Breast epithelium (tissue), 3 donors: ENCODE data around the gene ITGAE.

Source experiments
- POLR2A ChIP-seq: fragments of 450-650 bp; IDR thresholded peaks from one replicate; pipeline ENCODE4 v1.6.1; 2016; ENCODE audit warnings: antibody characterized with exemption, mild to moderate bottlenecking, moderate library complexity
- POLR2AphosphoS5 ChIP-seq, 3 donors: sonication (generic); formaldehyde crosslinking; IDR thresholded peaks; one replicate each; pipeline ENCODE4 v1.6.1; 2017; ENCODE audit warnings: antibody characterized with exemption in 3 of 3
- TF ChIP-seq, protein P1 (sequence below), 3 donors: fragments of 450-650 bp; IDR thresholded peaks; one replicate each; pipeline ENCODE4 v1.5.1; 2016 to 2017; ENCODE audit warnings: antibody characterized with exemption in 3 of 3, mild to moderate bottlenecking in 3 of 3, moderate library complexity in 3 of 3

DNA sequence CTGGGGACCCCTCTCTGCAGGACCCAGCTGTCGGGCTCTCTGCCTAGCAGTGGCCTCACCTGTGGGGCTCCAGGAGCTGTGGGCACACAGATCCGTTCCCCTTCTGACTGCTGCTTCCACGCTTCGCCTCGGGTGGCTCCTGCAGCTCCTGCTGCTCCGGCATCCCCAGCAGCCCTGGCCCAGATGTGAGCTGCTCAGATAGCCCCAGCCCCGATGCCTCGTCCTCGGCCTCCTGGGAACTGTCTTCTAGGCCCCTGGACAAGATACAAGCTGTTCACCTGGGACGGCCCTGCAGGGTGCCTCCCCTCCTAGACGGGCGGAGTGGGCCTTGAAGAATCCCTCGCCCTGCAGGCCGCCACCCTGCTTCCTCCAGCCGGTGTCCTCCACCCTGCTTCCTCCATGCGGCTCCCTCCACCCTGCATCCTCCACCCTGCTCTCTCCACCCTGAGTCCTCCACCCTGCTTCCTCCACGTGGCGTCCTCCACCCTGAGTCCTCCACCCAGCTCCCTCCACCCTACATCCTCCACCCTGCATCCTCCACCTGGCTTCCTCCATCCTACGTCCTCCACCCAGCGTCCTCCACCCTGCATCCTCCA lies 121.4 kb downstream of the ITGAE start:
- TF ChIP-seq, protein P1, sequence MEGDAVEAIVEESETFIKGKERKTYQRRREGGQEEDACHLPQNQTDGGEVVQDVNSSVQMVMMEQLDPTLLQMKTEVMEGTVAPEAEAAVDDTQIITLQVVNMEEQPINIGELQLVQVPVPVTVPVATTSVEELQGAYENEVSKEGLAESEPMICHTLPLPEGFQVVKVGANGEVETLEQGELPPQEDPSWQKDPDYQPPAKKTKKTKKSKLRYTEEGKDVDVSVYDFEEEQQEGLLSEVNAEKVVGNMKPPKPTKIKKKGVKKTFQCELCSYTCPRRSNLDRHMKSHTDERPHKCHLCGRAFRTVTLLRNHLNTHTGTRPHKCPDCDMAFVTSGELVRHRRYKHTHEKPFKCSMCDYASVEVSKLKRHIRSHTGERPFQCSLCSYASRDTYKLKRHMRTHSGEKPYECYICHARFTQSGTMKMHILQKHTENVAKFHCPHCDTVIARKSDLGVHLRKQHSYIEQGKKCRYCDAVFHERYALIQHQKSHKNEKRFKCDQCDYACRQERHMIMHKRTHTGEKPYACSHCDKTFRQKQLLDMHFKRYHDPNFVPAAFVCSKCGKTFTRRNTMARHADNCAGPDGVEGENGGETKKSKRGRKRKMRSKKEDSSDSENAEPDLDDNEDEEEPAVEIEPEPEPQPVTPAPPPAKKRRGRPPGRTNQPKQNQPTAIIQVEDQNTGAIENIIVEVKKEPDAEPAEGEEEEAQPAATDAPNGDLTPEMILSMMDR (IDR thresholded peaks at IDR 0.05): no peak
- TF ChIP-seq POLR2A (no peak), POLR2AphosphoS5 (IDR thresholded peaks at IDR 0.05) (no peak)
